Neural progenitor cell (in vitro differentiated cells): Measurements from ENCODE around the gene GGT6.

ENCODE experiments used
- CTCF ChIP-seq: fragments of 200-600 bp; sonication (generic); IDR thresholded peaks from 2 replicates; pipeline ENCODE4 v1.5.1; 2017; ENCODE audit warnings: antibody characterized with exemption, mild to moderate bottlenecking
- EZH2 ChIP-seq: fragments of 200-600 bp; sonication (generic); IDR thresholded peaks from 2 replicates; pipeline ENCODE4 v1.6.1; 2017; ENCODE audit warnings: antibody characterized with exemption, mild to moderate bottlenecking, moderate library complexity
- EZH2phosphoT487 ChIP-seq: fragments of 200-600 bp; sonication (generic); IDR thresholded peaks from 2 replicates; pipeline ENCODE4 v1.6.1; 2017; ENCODE audit warnings: antibody characterized with exemption

DNA sequence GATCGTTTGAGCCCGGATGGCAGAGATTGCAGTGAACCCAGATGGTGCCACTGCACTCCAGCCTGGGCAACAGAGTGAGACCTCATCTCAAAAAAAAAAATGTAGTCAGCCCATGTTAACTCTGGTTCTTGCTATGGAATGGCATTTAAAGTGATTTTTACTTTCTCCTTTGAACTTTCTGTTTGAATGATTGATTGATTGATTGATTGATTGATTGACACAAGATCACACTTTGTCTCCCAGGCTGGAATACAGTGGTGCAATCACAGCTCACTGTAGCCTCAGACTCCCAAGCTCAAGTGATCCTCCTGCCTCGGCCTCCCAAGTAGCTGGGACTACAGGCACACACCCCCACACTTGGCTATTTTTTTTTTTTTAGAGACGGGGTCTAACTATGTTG lies 40.9 kb upstream of the GGT6 start:
- TF ChIP-seq CTCF (no peak), EZH2 (no peak), EZH2phosphoT487 (no peak)
